Cardiac muscle cell (in vitro differentiated cells and primary cell): ENCODE measurements around the gene CLDN15. TPM values are rescaled to one million over a fixed set of nuclear protein-coding genes. Genes with fewer than 3 reads are reported as not detected.

Experiments
- DNase-seq, 2 donors: peaks; one replicate each; pipeline versions ENCODE4 v3.0.0 to v3.0.0-alpha.2; 2010 to 2017; ENCODE audit warnings: low read depth in 1 of 2, low spot score in 1 of 2
- H3K27ac ChIP-seq: fragments of 200-600 bp; sonication (generic); 2 replicates; pipeline ENCODE4 v1.5.1; 2016
- H3K27me3 ChIP-seq: fragments of 200-600 bp; sonication (generic); 2 replicates; pipeline ENCODE4 v1.6.0; 2016; ENCODE audit warnings: control low read depth
- H3K36me3 ChIP-seq: fragments of 200-600 bp; sonication (generic); 2 replicates; pipeline ENCODE4 v1.5.1; 2016; ENCODE audit warnings: control low read depth
- H3K4me1 ChIP-seq: fragments of 200-600 bp; sonication (generic); 2 replicates; pipeline ENCODE4 v1.8.1; 2017; ENCODE audit warnings: low read depth, mild to moderate bottlenecking, mixed run types
- H3K4me3 ChIP-seq: fragments of 200-600 bp; sonication (generic); 2 replicates; pipeline ENCODE4 v1.5.1; 2016; ENCODE audit warnings: mild to moderate bottlenecking
- H3K9me3 ChIP-seq: fragments of 200-600 bp; sonication (generic); 2 replicates; pipeline ENCODE4 v1.5.1; 2017; ENCODE audit warnings: low read depth, mild to moderate bottlenecking, control low read depth
- CTCF ChIP-seq: IDR thresholded peaks from 2 replicates; pipeline ENCODE4 v1.5.1; 2012; ENCODE audit warnings: low read depth, mild to moderate bottlenecking, low read length
- polyA plus RNA-seq: library from polyadenylated mRNA; unstranded; fragments of >200 nt; fragmentation: Nextera tagmentation; extraction: Ambion mirVana; gene quantifications from 2 replicates; pipeline ENCODE4 v1.2.1, GENCODE V29; 2016
- total RNA-seq: library from RNA; depleted of rRNA; stranded (reverse); fragments of >200 nt; gene quantifications from 2 replicates; pipeline ENCODE4 v1.2.3, GENCODE V29; 2016

Gene CLDN15
- total and polyA plus RNA-seq, 2 experiments from 2014 or later = 3.2 to 4.3 TPM

DNA sequence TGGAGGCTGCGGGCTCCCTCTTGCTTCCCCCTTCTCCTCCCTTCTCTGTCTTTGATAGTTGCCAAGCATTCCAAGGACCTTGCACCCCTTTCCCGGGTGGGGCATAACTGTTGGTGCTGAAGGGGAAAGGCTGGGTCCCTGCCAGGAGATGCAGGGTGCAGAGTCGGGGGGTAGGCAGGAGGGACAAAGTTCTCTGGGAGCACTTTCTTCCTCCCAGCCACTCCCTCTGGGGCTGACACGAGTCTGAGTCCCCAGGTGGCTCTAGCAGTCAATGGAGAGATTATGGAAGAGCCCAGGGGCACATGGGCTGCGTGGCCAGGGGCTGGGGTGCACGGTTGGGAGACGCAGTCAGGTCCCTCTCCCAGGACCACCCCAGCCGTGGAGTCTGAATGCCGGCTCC lies 2.1 kb downstream of the CLDN15 start:
- no peak for TF ChIP-seq CTCF
- peaks cover 8% of the 10 kb centered on the region for H3K36me3 ChIP-seq
- H3K4me3 ChIP-seq = no peak overlapping the region
- no peaks in the 10 kb centered on the region for H3K9me3 ChIP-seq
- H3K4me1 ChIP-seq = peaks cover 8% of the 10 kb centered on the region
- no peaks in the 10 kb centered on the region for H3K27me3 ChIP-seq
- no peak for DNase-seq
- H3K27ac ChIP-seq = no peak overlapping the region

DNA sequence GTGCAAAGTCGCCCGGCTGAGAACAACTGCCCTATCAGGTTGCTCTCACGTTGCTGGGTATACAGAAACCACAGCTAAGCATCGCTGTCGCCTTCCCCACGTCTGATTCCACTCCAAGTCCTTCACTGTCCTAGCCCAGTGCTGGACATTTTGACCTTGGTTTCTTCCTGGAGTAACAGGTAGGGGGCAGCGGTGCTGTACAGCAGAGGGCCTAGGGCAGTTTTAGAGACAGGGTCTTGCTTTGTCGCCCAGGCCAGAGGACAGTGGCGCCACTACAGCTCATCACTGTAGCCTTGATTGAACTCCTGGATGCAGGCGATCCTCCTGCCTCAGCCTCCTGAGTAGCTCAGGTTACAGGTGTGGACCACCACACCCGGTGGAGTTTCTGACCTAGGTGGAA lies 2.6 kb downstream of the CLDN15 start:
- Histone ChIP-seq H3K27ac (no peak overlapping the region), H3K4me3 (no peak overlapping the region), H3K27me3 (no peaks in the 10 kb centered on the region), H3K9me3 (no peaks in the 10 kb centered on the region), H3K36me3 (peaks cover 7% of the 10 kb centered on the region), H3K4me1 (peaks cover 8% of the 10 kb centered on the region)
- DNase-seq = no peak
- TF ChIP-seq CTCF = peak; percentile 38

DNA sequence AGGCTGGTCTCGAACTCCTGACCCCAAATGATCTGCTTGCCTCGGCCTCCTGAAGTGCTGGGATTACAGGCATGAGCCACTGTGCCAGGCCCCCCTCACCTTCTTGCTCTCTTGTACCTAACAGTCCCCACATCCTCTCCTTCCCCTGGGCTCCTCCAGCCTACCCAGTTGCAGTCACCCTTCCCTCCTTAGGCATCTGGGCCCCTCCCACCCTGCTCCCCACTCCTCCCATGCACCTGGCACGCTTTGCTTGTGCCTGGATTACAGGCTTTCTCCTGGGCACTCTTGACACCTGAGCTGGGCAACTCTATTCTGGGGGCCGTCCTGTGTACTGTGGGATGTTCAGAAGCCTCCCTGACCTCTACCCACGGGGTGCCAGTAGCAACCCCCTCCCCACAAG lies 3.0 kb downstream of the CLDN15 start:
- Histone ChIP-seq H3K4me3 (no peak overlapping the region), H3K4me1 (peaks cover 8% of the 10 kb centered on the region), H3K27me3 (no peaks in the 10 kb centered on the region), H3K9me3 (no peaks in the 10 kb centered on the region), H3K36me3 (peaks cover 3% of the 10 kb centered on the region), H3K27ac (no peak overlapping the region)
- DNase-seq = no peak
- no peak for TF ChIP-seq CTCF

GRCh38 chr7:101233907-101234547 lies 3.6 kb downstream of the CLDN15 start:
- no peaks in the 10 kb centered on the region for H3K27me3 ChIP-seq
- H3K9me3 ChIP-seq = no peaks in the 10 kb centered on the region

DNA sequence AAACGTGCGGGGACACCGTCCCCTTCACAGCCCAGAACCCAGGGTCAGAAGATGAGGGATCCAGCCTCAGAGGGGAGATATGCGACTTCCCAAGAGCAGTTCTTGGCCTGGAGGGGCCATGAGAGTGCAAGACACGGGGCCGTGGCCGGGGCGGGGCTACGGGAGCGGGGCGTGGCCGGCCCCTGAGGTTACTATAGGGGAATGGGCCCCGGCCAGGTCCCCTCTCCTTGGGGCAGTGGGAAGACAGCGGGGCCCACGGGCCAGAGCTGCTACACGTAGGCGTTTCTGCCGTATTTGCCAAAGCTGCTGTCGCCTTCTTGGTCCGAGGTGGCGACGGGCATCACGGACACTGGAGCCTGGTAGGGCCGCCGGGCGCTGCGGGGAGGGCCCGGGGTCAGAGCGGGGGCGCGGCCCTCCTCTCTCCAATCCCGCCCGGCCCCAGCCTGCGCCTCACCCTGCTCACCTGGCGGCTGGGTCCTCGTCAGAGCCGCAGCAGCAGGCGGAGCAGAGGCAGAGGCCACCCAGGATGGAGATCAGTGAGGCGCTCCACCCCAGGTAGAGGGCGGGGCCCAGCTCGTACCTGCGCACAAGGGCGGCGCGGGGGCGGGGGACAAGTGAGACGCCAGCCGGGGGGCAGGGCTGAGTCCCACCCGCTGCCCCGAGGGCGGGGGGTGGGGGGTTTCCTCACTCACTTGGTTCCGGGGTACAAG lies 5.3 kb downstream of the CLDN15 start:
- Histone ChIP-seq H3K4me1 (peaks cover 8% of the 10 kb centered on the region), H3K4me3 (peak overlapping the region; percentile 26), H3K27ac (no peak overlapping the region), H3K27me3 (no peaks in the 10 kb centered on the region), H3K9me3 (no peaks in the 10 kb centered on the region), H3K36me3 (no peaks in the 10 kb centered on the region)
- DNase-seq = peak in 1 of 2 donors; percentile 51
- TF ChIP-seq CTCF = no peak

More at GRCh38 chr7:101233907-101234547, 3.6 kb downstream of the CLDN15 start:
- no peak for TF ChIP-seq CTCF
- no peak overlapping the region for H3K4me3 ChIP-seq
- H3K36me3 ChIP-seq = no peaks in the 10 kb centered on the region
- H3K4me1 ChIP-seq = peaks cover 8% of the 10 kb centered on the region
- no peak for DNase-seq
- H3K27ac ChIP-seq = no peak overlapping the region
